K562 (cell line): ENCODE data around the gene TLE4. TPM values are rescaled to one million over a fixed set of nuclear protein-coding genes. Genes with fewer than 3 reads are reported as not detected.

Experiments used
- ATAC-seq: fragments of 200-7000 bp; cut with Tn5 transposase; 3 replicates; pipeline ENCODE4 v1.9.1; 2020; ENCODE audit warnings: moderate library complexity
- BruUV-seq: library from RNA; stranded (reverse); fragments of 400-500 nt; replicated peaks from 2 replicates; lab custom pipeline; 2021; lab: Mats Ljungman, UMichigan
- CTCF ChIA-PET: fragments of 300-600 bp; formaldehyde crosslinking; extraction: SDS; loops from one replicate; lab custom pipeline; 2021; ENCODE audit warnings: low intra/inter-chr PET ratio; lab: Yijun Ruan, JAX
- POLR2A ChIA-PET: fragments of 300-600, 350-650 bp; sonication (Branson Sonifier 250); formaldehyde crosslinking; extraction: SDS; loops from one replicate; lab custom pipeline; 2021; ENCODE audit warnings: antibody characterized with exemption, inconsistent platforms; lab: Yijun Ruan, JAX
- DNase-seq, 4 experiments: peaks; one replicate each; pipeline versions ENCODE4 v3.0.0 to v3.0.0-alpha.2; 2011 to 2018; ENCODE audit warnings: low spot score in 3 of 4, mixed read lengths in 3 of 4; ENCODE audit errors: extremely low read depth in 1 of 4
- FAIRE-seq: peaks from 2 replicates; lab custom pipeline; 2011; peaks lifted over from hg19 to GRCh38; lab: Jason Lieb, UNC
- H2AFZ ChIP-seq: 2 replicates; pipeline ENCODE4 v1.6.0; 2011; ENCODE audit warnings: low read depth, low read length, control low read depth, inconsistent platforms
- H3K27ac ChIP-seq: fragments of 200-600 bp; 3 replicates; pipeline ENCODE4 v1.8.0; 2011; ENCODE audit warnings: low read depth, mild to moderate bottlenecking, control low read depth, inconsistent platforms, low read length, moderate library complexity, mixed read lengths; ENCODE audit errors: extremely low read depth
- H3K27me3 ChIP-seq, 2 experiments: fragments of 300-600 bp in 1 of 2; 2 replicates in 1 of 2; 3 replicates in 1 of 2; pipeline versions ENCODE4 v1.6.0 to v1.8.0; 2011; ENCODE audit warnings: inconsistent platforms in 2 of 2, low read length in 2 of 2, mild to moderate bottlenecking in 1 of 2, mixed read lengths in 1 of 2, moderate library complexity in 1 of 2; ENCODE audit not compliant: control insufficient read depth in 2 of 2, insufficient read depth in 2 of 2
- H3K36me3 ChIP-seq: fragments of 300-600 bp; 3 replicates; pipeline ENCODE4 v1.8.0; 2011; ENCODE audit warnings: mild to moderate bottlenecking, low read length, inconsistent platforms; ENCODE audit not compliant: control insufficient read depth, insufficient read depth
- H3K4me1 ChIP-seq, 2 experiments: fragments of 200-600 bp in 1 of 2; replicated peaks in 1 of 2; 2 replicates in 1 of 2; 3 replicates in 1 of 2; pipeline versions ENCODE4 v1.5.1 to v1.8.0; 2011; ENCODE audit warnings: inconsistent platforms in 2 of 2, low read length in 2 of 2, mild to moderate bottlenecking in 1 of 2, mixed read lengths in 1 of 2, moderate library complexity in 1 of 2; ENCODE audit not compliant: control insufficient read depth in 2 of 2, insufficient read depth in 2 of 2
- H3K4me2 ChIP-seq: 2 replicates; pipeline ENCODE4 v1.6.1; 2011; ENCODE audit warnings: low read length, control low read depth, inconsistent platforms, mixed read lengths; ENCODE audit not compliant: insufficient read depth
- H3K4me3 ChIP-seq: fragments of 200-600 bp; sonication (generic), shearing (Covaris generic); 2 replicates; pipeline ENCODE4 v1.5.1; 2016; ENCODE audit warnings: control low read depth, inconsistent platforms
- H3K79me2 ChIP-seq: fragments of 200-600 bp; 3 replicates; pipeline ENCODE4 v1.8.0; 2011; ENCODE audit warnings: low read length, inconsistent platforms; ENCODE audit not compliant: control insufficient read depth, insufficient read depth
- H3K9ac ChIP-seq, 2 experiments: 2 replicates each; pipeline versions ENCODE4 v1.6.0 to v1.6.1; 2011; ENCODE audit warnings: low read depth in 2 of 2, low read length in 2 of 2, control low read depth in 1 of 2, inconsistent platforms in 1 of 2, mild to moderate bottlenecking in 1 of 2, mixed read lengths in 1 of 2; ENCODE audit not compliant: insufficient read depth in 1 of 2
- H3K9me1 ChIP-seq: one replicate; pipeline ENCODE4 v1.6.0; 2011; ENCODE audit warnings: inconsistent platforms, mild to moderate bottlenecking, low read length, moderate library complexity; ENCODE audit not compliant: control insufficient read depth, insufficient read depth
- H3K9me3 ChIP-seq: replicated peaks from 2 replicates; pipeline ENCODE4 v1.5.1; 2011; ENCODE audit warnings: low read depth, low read length, inconsistent platforms; ENCODE audit not compliant: control insufficient read depth, insufficient read depth
- H4K20me1 ChIP-seq: replicated peaks from 2 replicates; pipeline ENCODE4 v1.6.1; 2011; ENCODE audit warnings: low read length, inconsistent platforms, mixed read lengths; ENCODE audit not compliant: control insufficient read depth, insufficient read depth
- CAMTA2 ChIP-seq: fragments of 250-450 bp; sonication (Bioruptor Pico); conservative IDR thresholded peaks from 2 replicates; pipeline ENCODE4 v1.5.1; 2022
- CBFB ChIP-seq: sonication (generic); formaldehyde crosslinking; IDR thresholded peaks from 2 replicates; pipeline ENCODE4 v1.4.0; 2020; ENCODE audit warnings: mild to moderate bottlenecking, missing genetic modification reagents
- ELK1 ChIP-seq: sonication (generic); formaldehyde crosslinking; IDR thresholded peaks from 2 replicates; pipeline ENCODE4 v1.8.1; 2022; ENCODE audit warnings: missing genetic modification reagents
- KLF10 ChIP-seq: fragments of 250-450 bp; sonication (Bioruptor Pico); IDR thresholded peaks from 2 replicates; pipeline ENCODE4 v1.6.1; 2021; ENCODE audit warnings: matching md5 sums
- PBX2 ChIP-seq, 2 experiments: IDR thresholded peaks in 1 of 2; conservative IDR thresholded peaks in 1 of 2; 2 replicates each; pipeline ENCODE4 v1.6.1; 2016; ENCODE audit warnings: low read depth in 2 of 2, mild to moderate bottlenecking in 1 of 2, missing compliant biosample characterization in 1 of 2, missing genetic modification characterization in 1 of 2, moderate library complexity in 1 of 2
- SNIP1 ChIP-seq: fragments of 450-650 bp; IDR thresholded peaks from 2 replicates; pipeline ENCODE4 v1.7.1; 2017; ENCODE audit warnings: low read depth, mild to moderate bottlenecking
- ZBTB33 ChIP-seq: sonication (generic); formaldehyde crosslinking; IDR thresholded peaks from 2 replicates; pipeline ENCODE4 v1.8.1; 2023; ENCODE audit warnings: mild to moderate bottlenecking, missing genetic modification reagents
- ZNF436 ChIP-seq: fragments of 250-450, 450-650 bp; sonication (Bioruptor Pico); formaldehyde crosslinking; IDR thresholded peaks from 2 replicates; pipeline ENCODE4 v1.7.0; 2020; ENCODE audit warnings: mild to moderate bottlenecking
- WGBS: fragments of 100-300 bp; shearing (Covaris generic); methylation state at CpG from one replicate; pipeline ENCODE4 v1.1.6; 2016; ENCODE audit warnings: low coverage, mixed read lengths; ENCODE audit not compliant: insufficient coverage; ENCODE audit errors: missing lambda C conversion rate; 5-methylcytosine and 5-hydroxymethylcytosine counted together
- in situ Hi-C: fragments of 300-500 bp; cut with MboI; formaldehyde crosslinking; loops from 4 replicates; pipeline ENCODE4 v1.15.0; 2018; ENCODE audit warnings: inconsistent platforms, mixed read lengths
- intact Hi-C: fragments of 100-400 bp; cut with micrococcal nuclease; formaldehyde crosslinking; loops from 2 replicates; pipeline ENCODE4 v1.14.2; 2022
- polyA plus RNA-seq, 8 experiments: library from polyadenylated mRNA; depleted of rRNA in 4 of 8; stranded (reverse) in 5 of 8; unstranded in 3 of 8; fragments of >200 nt; fragmentation: Nextera tagmentation in 2 of 8; fragmentation: Illumina TruSeq in 1 of 8; extraction: Ambion mirVana in 2 of 8; extraction: Trizol in 1 of 8; gene quantifications; 2 replicates each; pipeline versions ENCODE4 v1.2.1 to v1.2.3, GENCODE V29; 2011 to 2014; ENCODE audit warnings: inconsistent platforms in 1 of 8, missing spikeins in 1 of 8
- total RNA-seq, 7 experiments: library from RNA; depleted of rRNA in 6 of 7; stranded (reverse); fragments of >200 nt in 6 of 7; fragmentation: Illumina TruSeq in 2 of 7; extraction: Trizol in 2 of 7; gene quantifications; 2 replicates each; pipeline versions ENCODE4 v1.2.1 to v1.2.3, GENCODE V29; 2011 to 2021; ENCODE audit warnings: low replicate concordance in 1 of 7

TLE4 gene
- total and polyA plus RNA-seq, 9 of the 15 experiments (the other 6 are each of a cell fraction or from before 2014, with no cell fraction given): 1.1 to 8.8 (median 5.7) TPM

- TF ChIP-seq PBX2 (CRISPR knock-in tag; IDR thresholded peaks at IDR 0.05; ENCODE audit: low read depth): no peak
- TF ChIP-seq PBX2 (tag; conservative IDR thresholded peaks at IDR 0.05; ENCODE audit: low read depth): no peak
- no peak for TF ChIP-seq SNIP1
- TF ChIP-seq CBFB: no peak
- no peak for TF ChIP-seq CAMTA2
- no peak for TF ChIP-seq ZNF436 (CRISPR knock-in tag)
Observed at GRCh38 chr9:79567671-79568098, 4.1 kb upstream of the TLE4 start (continued).

DNA sequence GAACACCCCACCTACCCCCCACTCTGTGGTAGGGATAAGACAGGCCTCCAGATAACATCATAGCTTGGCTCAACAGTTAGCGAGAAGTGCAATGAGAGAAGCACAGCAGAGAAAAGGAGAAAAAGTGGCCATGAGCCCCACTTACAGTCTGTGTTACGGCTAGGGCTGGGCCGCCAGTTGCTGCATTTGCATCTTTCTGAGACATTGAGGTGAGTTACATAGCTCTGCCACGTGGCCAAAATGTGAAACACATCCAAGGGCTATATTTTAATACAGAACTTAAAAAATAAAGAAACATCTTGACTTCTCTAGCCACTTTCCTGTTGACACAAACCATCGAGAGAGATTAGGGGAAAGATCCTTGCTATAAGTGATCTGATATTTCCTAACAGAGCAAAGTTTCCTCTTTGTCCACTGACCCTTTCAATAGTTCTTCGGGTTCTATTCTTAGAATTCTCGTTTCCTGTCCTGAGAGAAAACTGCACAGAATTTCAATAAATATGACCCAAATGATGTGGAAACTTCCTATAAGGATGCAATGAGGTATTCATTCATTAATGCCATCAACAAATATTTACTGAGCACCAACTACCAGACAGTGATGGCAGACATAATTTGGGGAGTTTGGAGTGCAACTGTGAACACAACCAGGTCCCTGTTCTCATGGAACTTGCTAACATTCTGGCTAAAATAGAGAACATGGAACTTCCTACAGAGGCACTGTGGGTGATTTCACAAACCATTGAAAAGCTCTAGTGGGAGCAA is 3.2 kb upstream of the TLE4 start:
- WGBS: 14% methylated on average over 7 of the region's 7 CpGs
- ChIA-PET POLR2A (no interaction called here), CTCF (no interaction called here)
- TF ChIP-seq ZBTB33 (CRISPR knock-in tag) (peak; percentile 56; the same call in 1 of the 2 replicates), KLF10 (CRISPR knock-in tag) (no peak), ELK1 (no peak)
- peaks cover 0 to 27% of the 10 kb centered on the region in 2 experiments; a peak in 2 of 5 replicates for H3K4me1 ChIP-seq
- ATAC-seq (no peak), DNase-seq (no peak), FAIRE-seq (no peak)
- in situ Hi-C loops: no loop called here
- H2AFZ ChIP-seq: no peak overlapping the region
- no peaks in the 10 kb centered on the region for H4K20me1 ChIP-seq
- no peak overlapping the region for H3K27ac ChIP-seq
- intact Hi-C loops: no loop called here
- no peak overlapping the region for H3K4me3 ChIP-seq
- H3K79me2 ChIP-seq: no peaks in the 10 kb centered on the region
- no peaks in the 10 kb centered on the region for H3K9me1 ChIP-seq
- no TSS peak for BruUV-seq
- H3K27me3 ChIP-seq: no peaks in the 10 kb centered on the region
- H3K36me3 ChIP-seq: no peaks in the 10 kb centered on the region
- no peaks in the 10 kb centered on the region for H3K9me3 ChIP-seq
- no peak overlapping the region for H3K4me2 ChIP-seq
- no peak overlapping the region for H3K9ac ChIP-seq
